CD4-positive, alpha-beta T cell (primary cell): ENCODE results near the gene PRR5L. TPM values are rescaled to one million over a fixed set of nuclear protein-coding genes. Genes with fewer than 3 reads are reported as not detected.

Source experiments
- ATAC-seq: fragments of 200-7000 bp; cut with Tn5 transposase; one replicate; pipeline ENCODE4 v1.10.0; 2022; ENCODE audit warnings: mild to moderate bottlenecking; ENCODE audit not compliant: poor library complexity
- CTCF ChIA-PET: fragments of 350-600 bp; sonication (Branson Sonifier 250); formaldehyde crosslinking; loops from one replicate; lab custom pipeline; 2021; ENCODE audit warnings: antibody characterized with exemption, inconsistent platforms; lab: Charles Lee
- POLR2A ChIA-PET: fragments of 350-600 bp; sonication (Branson Sonifier 250); formaldehyde crosslinking; loops from one replicate; lab custom pipeline; 2021; ENCODE audit warnings: antibody characterized with exemption, inconsistent platforms; lab: Charles Lee
- DNase-seq, 14 experiments: peaks; one replicate each; pipeline ENCODE4 v3.0.0-alpha.2; 2013 to 2020; ENCODE audit warnings: mixed read lengths in 2 of 14
- H3K27ac ChIP-seq, 2 donors: one replicate each; pipeline versions ENCODE4 v1.5.1 to v1.7.0; 2013; ENCODE audit warnings: low read length in 2 of 2, low read depth in 1 of 2, mild to moderate bottlenecking in 1 of 2
- H3K27me3 ChIP-seq, 2 experiments: 1 replicate in 1 of 2; 2 replicates in 1 of 2; pipeline versions ENCODE4 v1.6.1 to v1.7.0; 2013; ENCODE audit warnings: low read length in 2 of 2, control low read depth in 1 of 2, mild to moderate bottlenecking in 1 of 2, moderate library complexity in 1 of 2; ENCODE audit not compliant: insufficient read depth in 2 of 2, control insufficient read depth in 1 of 2
- H3K36me3 ChIP-seq: one replicate; pipeline ENCODE4 v1.6.1; 2013; ENCODE audit warnings: low read length, control low read depth; ENCODE audit not compliant: insufficient read depth
- H3K4me1 ChIP-seq: one replicate; pipeline ENCODE4 v1.6.1; 2013; ENCODE audit warnings: low read length, control low read depth; ENCODE audit not compliant: insufficient read depth
- H3K4me3 ChIP-seq: one replicate; pipeline ENCODE4 v1.5.1; 2013; ENCODE audit warnings: mild to moderate bottlenecking, low read length, moderate library complexity
- H3K9me3 ChIP-seq, 2 experiments: 1 replicate in 1 of 2; 2 replicates in 1 of 2; pipeline versions ENCODE4 v1.6.1 to v1.7.0; 2013; ENCODE audit warnings: low read length in 2 of 2, mild to moderate bottlenecking in 2 of 2, control low read depth in 1 of 2, moderate library complexity in 1 of 2; ENCODE audit not compliant: control insufficient read depth in 1 of 2, insufficient read depth in 1 of 2
- H3K27ac Mint-ChIP-seq: one replicate; pipeline ENCODE4 v1.8.0; 2020; ENCODE audit warnings: mixed read lengths
- H3K27me3 Mint-ChIP-seq: one replicate; pipeline ENCODE4 v1.8.0; 2021; ENCODE audit warnings: mixed read lengths
- H3K36me3 Mint-ChIP-seq: one replicate; pipeline ENCODE4 v1.8.0; 2021; ENCODE audit warnings: low read depth, mixed read lengths
- H3K4me1 Mint-ChIP-seq: one replicate; pipeline ENCODE4 v1.8.0; 2021; ENCODE audit warnings: low read depth, mixed read lengths
- H3K4me3 Mint-ChIP-seq: one replicate; pipeline ENCODE4 v1.8.0; 2020; ENCODE audit warnings: mild to moderate bottlenecking, mixed read lengths
- H3K9me3 Mint-ChIP-seq: one replicate; pipeline ENCODE4 v1.8.0; 2020; ENCODE audit warnings: mixed read lengths
- CTCF ChIP-seq: fragments of 200-600 bp; IDR thresholded peaks from one replicate; pipeline ENCODE4 v1.8.0; 2022; ENCODE audit warnings: antibody characterized with exemption, mild to moderate bottlenecking
- intact Hi-C, 2 experiments: fragments of 100-400 bp; cut with DNase I in 1 of 2; cut with micrococcal nuclease in 1 of 2; formaldehyde crosslinking; loops; one replicate each; pipeline versions ENCODE4 v1.15.1 to v1.9.0; 2023 to 2025; cut with DNase I, micrococcal nuclease
- total RNA-seq, 174 experiments: library from RNA in 2 of 174; stranded (reverse) in 2 of 174; gene quantifications; one replicate each; pipeline ENCODE4 v1.2.3 and lab custom pipeline; 2021 to 2026

The PRR5L gene
- total RNA-seq, 2 experiments from 2014 or later, result 5.4 to 7.6 TPM

GRCh38 chr11:36441610-36442208 is 145.6 kb downstream of the PRR5L start:
- Histone ChIP-seq H3K4me1 (no peaks in the 10 kb centered on the region), H3K27ac (no peak overlapping the region), H3K9me3 (peaks cover 0 to 8% of the 10 kb centered on the region in 2 experiments), H3K36me3 (peaks cover 19% of the 10 kb centered on the region), H3K4me3 (no peak overlapping the region), H3K27me3 (no peaks in the 10 kb centered on the region)
- ChIA-PET CTCF (no interaction called here), POLR2A (no interaction called here)
- ATAC-seq, result no peak
- DNase-seq, result no peak
- Mint-ChIP-seq H3K27ac (no peak overlapping the region), H3K4me1 (no peaks in the 10 kb centered on the region), H3K4me3 (no peak overlapping the region), H3K27me3 (no peaks in the 10 kb centered on the region), H3K36me3 (peaks cover 4% of the 10 kb centered on the region), H3K9me3 (no peaks in the 10 kb centered on the region)
- intact Hi-C loops, result no loop called here
- no peak for TF ChIP-seq CTCF

- no peaks in the 10 kb centered on the region for H3K9me3 Mint-ChIP-seq
- peaks cover 4% of the 10 kb centered on the region for H3K36me3 Mint-ChIP-seq
- CTCF ChIA-PET, result no interaction called here
- no peak for ATAC-seq
- no peak for TF ChIP-seq CTCF
- H3K27ac Mint-ChIP-seq, result no peak overlapping the region
- intact Hi-C loops, result no loop called here
- Histone ChIP-seq H3K27ac (no peak overlapping the region), H3K4me1 (no peaks in the 10 kb centered on the region), H3K36me3 (peaks cover 21% of the 10 kb centered on the region), H3K9me3 (peaks cover 0 to 8% of the 10 kb centered on the region in 2 experiments), H3K4me3 (no peak overlapping the region), H3K27me3 (no peaks in the 10 kb centered on the region)
- DNase-seq, result no peak
- H3K27me3 Mint-ChIP-seq, result no peaks in the 10 kb centered on the region
- POLR2A ChIA-PET, result no interaction called here
- no peaks in the 10 kb centered on the region for H3K4me1 Mint-ChIP-seq
- no peak overlapping the region for H3K4me3 Mint-ChIP-seq
Observed at GRCh38 chr11:36443661-36444060, 147.6 kb downstream of the PRR5L start.

- Mint-ChIP-seq H3K4me3 (no peak overlapping the region), H3K27me3 (no peaks in the 10 kb centered on the region), H3K27ac (no peak overlapping the region), H3K4me1 (peaks cover 20% of the 10 kb centered on the region), H3K9me3 (no peaks in the 10 kb centered on the region), H3K36me3 (peaks cover 4% of the 10 kb centered on the region)
- Histone ChIP-seq H3K27ac (no peak overlapping the region), H3K27me3 (no peaks in the 10 kb centered on the region), H3K36me3 (peaks cover 18% of the 10 kb centered on the region), H3K9me3 (peaks cover 0 to 8% of the 10 kb centered on the region in 2 experiments), H3K4me1 (peaks cover 19% of the 10 kb centered on the region), H3K4me3 (no peak overlapping the region)
- TF ChIP-seq CTCF, result no peak
- CTCF ChIA-PET, result interaction anchor here (1.2 kb wide), 1 partner anchor 70 kb away, joined by 3 read pairs; no protein-coding TSS in a partner anchor
- no peak for DNase-seq
- POLR2A ChIA-PET, result no interaction called here
- no peak for ATAC-seq
- intact Hi-C loops, result no loop called here
Observed at GRCh38 chr11:36446135-36446534, 150.0 kb downstream of the PRR5L start.
